Suprapubic skin (tissue), 4 donors: ENCODE data around the gene CAMK2N2.

ENCODE experiments used
- CTCF ChIP-seq, 2 donors: fragments of 200-600 bp in 1 of 2; fragments of 450-650 bp in 1 of 2; sonication (generic) in 1 of 2; IDR thresholded peaks; one replicate each; pipeline ENCODE4 v1.5.1; 2016 to 2019; ENCODE audit warnings: antibody characterized with exemption in 2 of 2, mild to moderate bottlenecking in 1 of 2, moderate library complexity in 1 of 2
- POLR2A ChIP-seq, 2 donors: fragments of 450-650 bp; IDR thresholded peaks; one replicate each; pipeline ENCODE4 v1.6.1; 2017; ENCODE audit warnings: antibody characterized with exemption in 2 of 2, mild to moderate bottlenecking in 2 of 2, moderate library complexity in 2 of 2
- POLR2AphosphoS5 ChIP-seq, 3 donors: sonication (generic); formaldehyde crosslinking; IDR thresholded peaks; one replicate each; pipeline ENCODE4 v1.6.1; 2017; ENCODE audit warnings: antibody characterized with exemption in 3 of 3

- TF ChIP-seq CTCF (IDR thresholded peaks at IDR 0.05) (no peak), POLR2A (IDR thresholded peaks at IDR 0.05) (no peak), POLR2AphosphoS5 (IDR thresholded peaks at IDR 0.05) (no peak)
These were observed 29.8 kb upstream of the CAMK2N2 start for GRCh38 chr3:184291044-184291737.
